C1 segment of cervical spinal cord (tissue), 14 donors: Measurements from ENCODE around the gene EI24.

ENCODE experiments used
- DNase-seq, 14 donors: peaks; one replicate each; lab custom pipeline; 2025; lab: John Stamatoyannopoulos, UW

Gene EI24

GRCh38 chr11:125578783-125579182 lies 9.5 kb downstream of the EI24 start:
- DNase-seq = no peak

- DNase-seq = no peak
These were observed 10.5 kb downstream of the EI24 start for GRCh38 chr11:125579811-125580210.

GRCh38 chr11:125583496-125583895 lies 14.2 kb downstream of the EI24 start:
- DNase-seq = peak in 5 of 14 donors; percentile 5 to 33 (median 11)

- no peak for DNase-seq
These were observed 16.2 kb downstream of the EI24 start for GRCh38 chr11:125585487-125585886.

- no peak for DNase-seq
These were observed 17.3 kb downstream of the EI24 start for GRCh38 chr11:125586623-125587022.

GRCh38 chr11:125587480-125587879 lies 18.2 kb downstream of the EI24 start:
- DNase-seq = no peak

GRCh38 chr11:125588505-125588904 lies 19.2 kb downstream of the EI24 start:
- DNase-seq = no peak

- DNase-seq = peak in 7 of 14 donors; percentile 44 to 78 (median 59)
These were observed 22.5 kb downstream of the EI24 start for GRCh38 chr11:125591649-125592304.

- peak; percentile 85 to 100 (median 99) for DNase-seq
These were observed 23.2 kb downstream of the EI24 start, which contains the start of gene STT3A for GRCh38 chr11:125592305-125593113. STT3A (plus strand) TSS chr11:125592852; CDS start chr11:125595916, 3,064 bp downstream.

GRCh38 chr11:125593114-125593820 lies 24.0 kb downstream of the EI24 start:
- peak in 1 of 14 donors; percentile 57 for DNase-seq

GRCh38 chr11:125594958-125595357 lies 25.7 kb downstream of the EI24 start:
- no peak for DNase-seq

- DNase-seq = no peak
These were observed 31.4 kb downstream of the EI24 start for GRCh38 chr11:125600663-125601062.

- no peak for DNase-seq
These were observed 33.9 kb downstream of the EI24 start for GRCh38 chr11:125603207-125603606.

- no peak for DNase-seq
These were observed 36.1 kb downstream of the EI24 start for GRCh38 chr11:125605417-125605816.

GRCh38 chr11:125609545-125609944 lies 40.3 kb downstream of the EI24 start:
- DNase-seq = no peak

GRCh38 chr11:125618383-125618782 lies 49.1 kb downstream of the EI24 start:
- no peak for DNase-seq

GRCh38 chr11:125621995-125622394 lies 52.7 kb downstream of the EI24 start:
- no peak for DNase-seq

GRCh38 chr11:125623064-125623463 lies 53.8 kb downstream of the EI24 start:
- DNase-seq = no peak

GRCh38 chr11:125624756-125625213 lies 55.5 kb downstream of the EI24 start, which contains the start of gene CHEK1:
CHEK1 (plus strand) TSS chr11:125625163; CDS start chr11:125626769, 1,606 bp downstream.
- DNase-seq = no peak

GRCh38 chr11:125625225-125625629 lies 56.0 kb downstream of the EI24 start:
- no peak for DNase-seq

GRCh38 chr11:125625630-125626287 lies 56.5 kb downstream of the EI24 start:
- DNase-seq = peak; percentile 40 to 92 (median 86)
